Neural cell (in vitro differentiated cells): ENCODE data around the gene RAPGEF2. TPM values are rescaled to one million over a fixed set of nuclear protein-coding genes. Genes with fewer than 3 reads are reported as not detected.
"Not testable (repeated sequence)": the region's sequence is repeated elsewhere in the genome, so short reads cannot be mapped to it uniquely, and the experiment has no call there.

Experiments used
- H2AFZ ChIP-seq: fragments of 200-600, 300-800 bp; sonication (generic), shearing (Covaris generic); 2 replicates; pipeline ENCODE4 v1.6.0; 2014; ENCODE audit warnings: low read depth, mild to moderate bottlenecking, antibody characterized with exemption, low read length, moderate library complexity
- H3F3A ChIP-seq: fragments of 200-600 bp; shearing (Covaris generic); 2 replicates; pipeline ENCODE4 v1.6.1; 2016; ENCODE audit warnings: mild to moderate bottlenecking, moderate library complexity, mixed read lengths, antibody characterized with exemption, low read length; ENCODE audit not compliant: insufficient read depth, poor library complexity, severe bottlenecking
- H3K27ac ChIP-seq: fragments of 200-600, 300-800 bp; sonication (generic), shearing (Covaris generic); 2 replicates; pipeline ENCODE4 v1.5.1; 2014; ENCODE audit warnings: mild to moderate bottlenecking, low read length, moderate library complexity
- H3K27me3 ChIP-seq: fragments of 300-800, 200-600 bp; sonication (generic), shearing (Covaris generic); 2 replicates; pipeline ENCODE4 v1.6.0; 2014; ENCODE audit warnings: mild to moderate bottlenecking, low read depth, low read length, moderate library complexity; ENCODE audit not compliant: insufficient read depth
- H3K36me3 ChIP-seq: fragments of 300-800, 200-600 bp; sonication (generic), shearing (Covaris generic); 2 replicates; pipeline ENCODE4 v1.5.1; 2014; ENCODE audit warnings: mild to moderate bottlenecking, antibody characterized with exemption, low read length, moderate library complexity; ENCODE audit not compliant: insufficient read depth
- H3K4me2 ChIP-seq: fragments of 300-800, 200-600 bp; sonication (generic), shearing (Covaris generic); 2 replicates; pipeline ENCODE4 v1.6.0; 2014; ENCODE audit warnings: mild to moderate bottlenecking, low read length
- H3K4me3 ChIP-seq: fragments of 300-800, 200-600 bp; sonication (generic), shearing (Covaris generic); 2 replicates; pipeline ENCODE4 v1.5.1; 2014; ENCODE audit warnings: mild to moderate bottlenecking, low read length, moderate library complexity
- H3K79me2 ChIP-seq: fragments of 200-600 bp; shearing (Covaris generic); replicated peaks from 2 replicates; pipeline ENCODE4 v1.6.0; 2014; ENCODE audit warnings: mild to moderate bottlenecking, low read length, moderate library complexity; ENCODE audit not compliant: insufficient read depth
- H3K9ac ChIP-seq: fragments of 300-800, 200-600 bp; sonication (generic), shearing (Covaris generic); 2 replicates; pipeline ENCODE4 v1.6.1; 2016; ENCODE audit warnings: mild to moderate bottlenecking, low read length, mixed read lengths
- H3K9me2 ChIP-seq: fragments of 200-600 bp; shearing (Covaris generic); 2 replicates; pipeline ENCODE4 v1.6.1; 2016; ENCODE audit warnings: mild to moderate bottlenecking, low read length, mixed read lengths; ENCODE audit not compliant: insufficient read depth
- H3K9me3 ChIP-seq: fragments of 200-600, 300-800 bp; sonication (generic), shearing (Covaris generic); 2 replicates; pipeline ENCODE4 v1.6.1; 2016; ENCODE audit warnings: mild to moderate bottlenecking, mixed run types, low read length, moderate library complexity, mixed read lengths
- H4K20me1 ChIP-seq: fragments of 200-600 bp; shearing (Covaris generic); 2 replicates; pipeline ENCODE4 v1.6.1; 2016; ENCODE audit warnings: mild to moderate bottlenecking, mixed run types; ENCODE audit not compliant: insufficient read depth
- CTCF ChIP-seq: fragments of 450-650 bp; IDR thresholded peaks from 2 replicates; pipeline ENCODE4 v1.5.1; 2014; ENCODE audit warnings: antibody characterized with exemption, mild to moderate bottlenecking, moderate library complexity; ENCODE audit not compliant: poor library complexity, severe bottlenecking
- EP300 ChIP-seq: fragments of 450-650 bp; conservative IDR thresholded peaks from 2 replicates; pipeline ENCODE4 v1.6.1; 2014; ENCODE audit warnings: antibody characterized with exemption, mild to moderate bottlenecking, moderate library complexity; ENCODE audit not compliant: poor library complexity, severe bottlenecking
- EZH2 ChIP-seq: fragments of 200-600, 300-800 bp; shearing (Covaris generic), sonication (generic); IDR thresholded peaks from 2 replicates; pipeline ENCODE4 v1.6.1; 2014; ENCODE audit warnings: antibody characterized with exemption, low read length, borderline replicate concordance, mild to moderate bottlenecking; ENCODE audit not compliant: insufficient read depth, poor library complexity, severe bottlenecking
- POLR2AphosphoS5 ChIP-seq: IDR thresholded peaks from 2 replicates; pipeline ENCODE4 v1.6.1; 2012
- RAD21 ChIP-seq: fragments of 450-650 bp; conservative IDR thresholded peaks from 2 replicates; pipeline ENCODE4 v1.6.1; 2014; ENCODE audit warnings: antibody characterized with exemption, mild to moderate bottlenecking, moderate library complexity
- REST ChIP-seq: IDR thresholded peaks from 2 replicates; pipeline ENCODE4 v1.6.1; 2012; ENCODE audit warnings: borderline replicate concordance
- SMC3 ChIP-seq: fragments of 450-650 bp; conservative IDR thresholded peaks from 2 replicates; pipeline ENCODE4 v1.6.1; 2014; ENCODE audit warnings: antibody characterized with exemption, mild to moderate bottlenecking, moderate library complexity; ENCODE audit not compliant: poor library complexity
- TAF1 ChIP-seq: IDR thresholded peaks from 2 replicates; pipeline ENCODE4 v1.6.1; 2012; ENCODE audit warnings: low read depth
- polyA plus RNA-seq: library from polyadenylated mRNA; depleted of rRNA; stranded (reverse); fragments of >200 nt; gene quantifications from 2 replicates; pipeline ENCODE4 v1.2.3, GENCODE V29; 2014

Gene RAPGEF2
- polyA plus RNA-seq, 1 donor from 2014 or later = 134 TPM

- Histone ChIP-seq H3K4me3 (no peak overlapping the region), H3K27me3 (no peaks in the 10 kb centered on the region), H3K36me3 (no peaks in the 10 kb centered on the region), H2AFZ (no peak overlapping the region), H3K4me2 (no peak overlapping the region), H3K9me2 (no peaks in the 10 kb centered on the region), H3K9me3 (no peaks in the 10 kb centered on the region), H3K27ac (no peak overlapping the region), H3K9ac (no peak overlapping the region), H3F3A (no peaks in the 10 kb centered on the region), H4K20me1 (no peaks in the 10 kb centered on the region), H3K79me2 (no peaks in the 10 kb centered on the region)
- TF ChIP-seq CTCF (no peak), TAF1 (no peak), POLR2AphosphoS5 (no peak), EP300 (no peak)
Measured at GRCh38 chr4:159376289-159376688, 273.4 kb downstream of the RAPGEF2 start.

- H3K9me3 ChIP-seq = no peaks in the 10 kb centered on the region
- no peaks in the 10 kb centered on the region for H3K27me3 ChIP-seq
- no peaks in the 10 kb centered on the region for H3K9me2 ChIP-seq
- no peak overlapping the region for H3K9ac ChIP-seq
- no peaks in the 10 kb centered on the region for H3K79me2 ChIP-seq
- no peak for TF ChIP-seq REST
- no peak for TF ChIP-seq EP300
- no peak for TF ChIP-seq SMC3
- TF ChIP-seq EZH2 = no peak
- TF ChIP-seq CTCF = no peak
- no peak for TF ChIP-seq TAF1
- TF ChIP-seq POLR2AphosphoS5 = no peak
- TF ChIP-seq RAD21 = no peak
- no peaks in the 10 kb centered on the region for H3K36me3 ChIP-seq
- H2AFZ ChIP-seq = no peak overlapping the region
- H3F3A ChIP-seq = no peaks in the 10 kb centered on the region
- no peak overlapping the region for H3K27ac ChIP-seq
- H3K4me2 ChIP-seq = no peak overlapping the region
- H3K4me3 ChIP-seq = no peak overlapping the region
- H4K20me1 ChIP-seq = no peaks in the 10 kb centered on the region
Measured at GRCh38 chr4:159378056-159378616, 275.3 kb downstream of the RAPGEF2 start.

GRCh38 chr4:159379064-159379463 lies 276.2 kb downstream of the RAPGEF2 start:
- H2AFZ ChIP-seq, H3K79me2 ChIP-seq, H3K36me3 ChIP-seq, H3K9me3 ChIP-seq, H3K27ac ChIP-seq, H3K4me3 ChIP-seq, H3K9me2 ChIP-seq, H3K9ac ChIP-seq, H4K20me1 ChIP-seq, H3K27me3 ChIP-seq, H3K4me2 ChIP-seq, H3F3A ChIP-seq: not testable (repeated sequence)
